Sigmoid colon (tissue), 7 donors: ENCODE measurements around the gene IFI44L. TPM values are rescaled to one million over a fixed set of nuclear protein-coding genes. Genes with fewer than 3 reads are reported as not detected.
A peak's percentile ranks its signal among the peaks of the same experiment; 100 is the strongest.

Source experiments
- DNase-seq: peaks from one replicate; pipeline ENCODE4 v3.0.0-alpha.2; 2019
- H3K27ac ChIP-seq, 4 donors: fragments of 200-600 bp; sonication (generic); one replicate each; pipeline ENCODE4 v1.5.1; 2016 to 2019; ENCODE audit warnings: mild to moderate bottlenecking in 1 of 4
- H3K27me3 ChIP-seq, 3 donors: fragments of 200-600 bp; sonication (generic); one replicate each; pipeline ENCODE4 v1.5.1; 2019; ENCODE audit warnings: mild to moderate bottlenecking in 1 of 3
- H3K36me3 ChIP-seq, 4 donors: fragments of 200-600 bp; sonication (generic); one replicate each; pipeline ENCODE4 v1.5.1; 2016 to 2019
- H3K4me1 ChIP-seq, 4 donors: fragments of 200-600 bp; sonication (generic); one replicate each; pipeline ENCODE4 v1.5.1; 2017 to 2019
- H3K4me3 ChIP-seq, 4 donors: fragments of 200-600 bp; sonication (generic); one replicate each; pipeline ENCODE4 v1.5.1; 2017 to 2019; ENCODE audit warnings: mild to moderate bottlenecking in 2 of 4, moderate library complexity in 1 of 4
- H3K9me3 ChIP-seq, 4 donors: fragments of 200-600 bp in 3 of 4; sonication (generic) in 3 of 4; one replicate each; pipeline versions ENCODE4 v1.5.1 to v1.6.1; 2013 to 2019
- CTCF ChIP-seq, 4 experiments: fragments of 450-650 bp in 3 of 4; fragments of 200-600 bp in 1 of 4; IDR thresholded peaks; one replicate each; pipeline ENCODE4 v1.5.1; 2016 to 2019; ENCODE audit warnings: antibody characterized with exemption in 4 of 4, mild to moderate bottlenecking in 3 of 4, moderate library complexity in 2 of 4
- EP300 ChIP-seq, 4 donors: sonication (generic); formaldehyde crosslinking; IDR thresholded peaks; one replicate each; pipeline ENCODE4 v1.6.1; 2017; ENCODE audit warnings: antibody characterized with exemption in 4 of 4
- POLR2A ChIP-seq, 2 donors: fragments of 450-650 bp; IDR thresholded peaks; one replicate each; pipeline ENCODE4 v1.6.1; 2016; ENCODE audit warnings: antibody characterized with exemption in 2 of 2, mild to moderate bottlenecking in 2 of 2, moderate library complexity in 2 of 2
- POLR2AphosphoS5 ChIP-seq, 4 donors: sonication (generic); formaldehyde crosslinking; IDR thresholded peaks; one replicate each; pipeline ENCODE4 v1.6.1; 2017; ENCODE audit warnings: antibody characterized with exemption in 4 of 4
- WGBS, 2 donors: extraction: QIAGEN DNeasy Blood & Tissue Kit; methylation state at CpG; one replicate each; pipeline ENCODE4 v1.1.7; 2013; 5-methylcytosine and 5-hydroxymethylcytosine counted together
- intact Hi-C: fragments of 100-400 bp; cut with DNase I; formaldehyde crosslinking; loops from one replicate; pipeline ENCODE4 v1.15.1; 2023
- polyA plus RNA-seq, 3 donors: library from polyadenylated mRNA; stranded (reverse); fragments of 200-250 nt; gene quantifications; one replicate each; pipeline ENCODE4 v1.2.3, GENCODE V29; 2013
- total RNA-seq, 4 donors: library from RNA; depleted of rRNA; stranded (reverse); fragments of >200 nt; gene quantifications; one replicate each; pipeline ENCODE4 v1.1.0, GENCODE V29; 2016
- donor health status: healthy with polysubstance abuse.
- donor health status: Bipolar disorder and iron deficiency.
- donor health status: healthy.

Gene IFI44L
- total and polyA plus RNA-seq, 7 donors: 1.6 to 18.4 (median 7.8) TPM

- intact Hi-C loops: no loop called here
- Histone ChIP-seq H3K27ac (no peak overlapping the region), H3K4me3 (no peak overlapping the region), H3K9me3 (no peaks in the 10 kb centered on the region), H3K36me3 (no peaks in the 10 kb centered on the region), H3K4me1 (peaks cover 0 to 5% (median 0%) of the 10 kb centered on the region in 4 donors), H3K27me3 (no peaks in the 10 kb centered on the region)
- TF ChIP-seq POLR2A (IDR thresholded peaks at IDR 0.05): no peak
- TF ChIP-seq EP300 (IDR thresholded peaks at IDR 0.05): no peak
- no peak for TF ChIP-seq CTCF (IDR thresholded peaks at IDR 0.05)
- no peak for TF ChIP-seq POLR2AphosphoS5 (IDR thresholded peaks at IDR 0.05)
- 95 to 98% methylated on average over 1 of the region's 1 CpG for WGBS, 2 donors
- DNase-seq: no peak
Measured at GRCh38 chr1:78603206-78603605, 17.0 kb upstream of the IFI44L start.

- no peak overlapping the region for H3K4me3 ChIP-seq
- WGBS, 2 donors: 72 to 78% methylated on average over 5 of the region's 5 CpGs
- H3K4me1 ChIP-seq: peaks cover 0 to 5% (median 0%) of the 10 kb centered on the region in 4 donors
- intact Hi-C loops: no loop called here
- H3K27ac ChIP-seq: no peak overlapping the region
- no peaks in the 10 kb centered on the region for H3K9me3 ChIP-seq
- H3K36me3 ChIP-seq: no peaks in the 10 kb centered on the region
- TF ChIP-seq POLR2AphosphoS5 (IDR thresholded peaks at IDR 0.05) (no peak), CTCF (IDR thresholded peaks at IDR 0.05) (no peak), POLR2A (IDR thresholded peaks at IDR 0.05) (no peak), EP300 (IDR thresholded peaks at IDR 0.05) (no peak)
- DNase-seq: no peak
- no peaks in the 10 kb centered on the region for H3K27me3 ChIP-seq
Measured at GRCh38 chr1:78604643-78605042, 15.6 kb upstream of the IFI44L start.

GRCh38 chr1:78606274-78606673 lies 14.0 kb upstream of the IFI44L start:
- no peak for TF ChIP-seq POLR2A (IDR thresholded peaks at IDR 0.05)
- TF ChIP-seq POLR2AphosphoS5 (IDR thresholded peaks at IDR 0.05): no peak
- no peak for TF ChIP-seq CTCF (IDR thresholded peaks at IDR 0.05)
- no peak for TF ChIP-seq EP300 (IDR thresholded peaks at IDR 0.05)
- WGBS, 2 donors: 77 to 87% methylated on average over 2 of the region's 2 CpGs
- Histone ChIP-seq H3K27ac (no peak overlapping the region), H3K36me3 (no peaks in the 10 kb centered on the region), H3K4me3 (no peak overlapping the region), H3K27me3 (no peaks in the 10 kb centered on the region), H3K9me3 (no peaks in the 10 kb centered on the region), H3K4me1 (peaks cover 0 to 5% (median 0%) of the 10 kb centered on the region in 4 donors)
- no peak for DNase-seq
- intact Hi-C loops: no loop called here

GRCh38 chr1:78607334-78607927 lies 12.8 kb upstream of the IFI44L start:
- intact Hi-C loops: loop anchor here (1.0 kb wide), 1 partner anchor 462 kb away; no protein-coding TSS in a partner anchor
- TF ChIP-seq POLR2AphosphoS5 (IDR thresholded peaks at IDR 0.05): no peak
- no peak for TF ChIP-seq EP300 (IDR thresholded peaks at IDR 0.05)
- TF ChIP-seq CTCF (IDR thresholded peaks at IDR 0.05): peak in 2 of 4 experiments; percentile 39 to 55
- Histone ChIP-seq H3K4me3 (no peak overlapping the region), H3K27ac (no peak overlapping the region), H3K4me1 (peaks cover 0 to 5% (median 0%) of the 10 kb centered on the region in 4 donors), H3K36me3 (no peaks in the 10 kb centered on the region), H3K27me3 (no peaks in the 10 kb centered on the region), H3K9me3 (no peaks in the 10 kb centered on the region)
- 83 to 84% methylated on average over 5 of the region's 5 CpGs for WGBS, 2 donors
- no peak for DNase-seq

GRCh38 chr1:78607944-78608343 lies 12.3 kb upstream of the IFI44L start:
- Histone ChIP-seq H3K27ac (no peak overlapping the region), H3K4me3 (no peak overlapping the region), H3K27me3 (no peaks in the 10 kb centered on the region), H3K4me1 (peaks cover 0 to 5% (median 0%) of the 10 kb centered on the region in 4 donors), H3K36me3 (no peaks in the 10 kb centered on the region), H3K9me3 (no peaks in the 10 kb centered on the region)
- DNase-seq: no peak
- WGBS, 2 donors: 32 to 62% methylated on average over 4 of the region's 4 CpGs
- no peak for TF ChIP-seq EP300 (IDR thresholded peaks at IDR 0.05)
- TF ChIP-seq POLR2AphosphoS5 (IDR thresholded peaks at IDR 0.05): no peak
- intact Hi-C loops: loop anchor here (1.0 kb wide), 1 partner anchor 463 kb away; no protein-coding TSS in a partner anchor
